ENCODE results near the gene AFP.
A peak's percentile ranks its signal among the peaks of the same experiment; 100 is the strongest.

The AFP gene

GRCh38 chr4:73439445-73439844 lies 3.4 kb downstream of the AFP start:
- DNase-seq: no peak

GRCh38 chr4:73439991-73440390 lies 4.0 kb downstream of the AFP start:
- no peak for DNase-seq

GRCh38 chr4:73440653-73441052 lies 4.6 kb downstream of the AFP start:
- DNase-seq: no peak

- no peak for DNase-seq
Measured at GRCh38 chr4:73442275-73442674, 6.3 kb downstream of the AFP start.

- peak; percentile 15 for DNase-seq
Measured at GRCh38 chr4:73443224-73443623, 7.2 kb downstream of the AFP start.

- peak; percentile 11 for DNase-seq
Measured at GRCh38 chr4:73445383-73446335, 9.6 kb downstream of the AFP start.

GRCh38 chr4:73446336-73446938 lies 10.4 kb downstream of the AFP start:
- DNase-seq: peak; percentile 71

GRCh38 chr4:73447671-73448070 lies 11.7 kb downstream of the AFP start:
- no peak for DNase-seq

- DNase-seq: no peak
Measured at GRCh38 chr4:73448448-73449203, 12.6 kb downstream of the AFP start.

- peak; percentile 27 for DNase-seq
Measured at GRCh38 chr4:73450398-73451004, 14.5 kb downstream of the AFP start.

- peak; percentile 22 for DNase-seq
Measured at GRCh38 chr4:73451404-73451803, 15.4 kb downstream of the AFP start.

GRCh38 chr4:73451981-73452747 lies 16.1 kb downstream of the AFP start:
- peak; percentile 48 for DNase-seq

- peak; percentile 6 for DNase-seq
Measured at GRCh38 chr4:73452953-73453700, 17.1 kb downstream of the AFP start.

GRCh38 chr4:73453701-73454005 lies 17.6 kb downstream of the AFP start:
- DNase-seq: peak; percentile 5

- DNase-seq: no peak
Measured at GRCh38 chr4:73454920-73455319, 18.9 kb downstream of the AFP start.

GRCh38 chr4:73456177-73457022 lies 20.4 kb downstream of the AFP start:
- no peak for DNase-seq

GRCh38 chr4:73458184-73459047 lies 22.4 kb downstream of the AFP start:
- no peak for DNase-seq

- DNase-seq: no peak
Measured at GRCh38 chr4:73459048-73459421, 23.0 kb downstream of the AFP start.

- DNase-seq: no peak
Measured at GRCh38 chr4:73460913-73461522, 25.0 kb downstream of the AFP start.

All from NCI-H82 (cell line).